Uterus (tissue), 2 donors: Measurements from ENCODE around the gene ZCCHC12.

Source experiments
- CTCF ChIP-seq, 4 experiments: fragments of 200-600 bp in 2 of 4; fragments of 450-650 bp in 2 of 4; sonication (generic) in 2 of 4; IDR thresholded peaks; one replicate each; pipeline ENCODE4 v1.5.1; 2016 to 2019; ENCODE audit warnings: antibody characterized with exemption in 4 of 4, mild to moderate bottlenecking in 2 of 4, moderate library complexity in 1 of 4
- POLR2A ChIP-seq, 2 donors: fragments of 450-650 bp; IDR thresholded peaks; one replicate each; pipeline ENCODE4 v1.6.1; 2016; ENCODE audit warnings: antibody characterized with exemption in 2 of 2, mild to moderate bottlenecking in 1 of 2, moderate library complexity in 1 of 2

- peak; percentile 59 to 67 (median 62) for TF ChIP-seq CTCF (IDR thresholded peaks at IDR 0.05)
- TF ChIP-seq POLR2A (IDR thresholded peaks at IDR 0.05) = no peak
Measured at GRCh38 chrX:118847676-118848075, 24.1 kb downstream of the ZCCHC12 start.
